HCT116 (cell line): Measurements from ENCODE around the gene STK32B. TPM values are rescaled to one million over a fixed set of nuclear protein-coding genes. Genes with fewer than 3 reads are reported as not detected.

ENCODE experiments used
- ATAC-seq: fragments of 200-7000 bp; cut with Tn5 transposase; 2 replicates; pipeline ENCODE4 v1.9.1; 2020; ENCODE audit warnings: mild to moderate bottlenecking, moderate library complexity
- BruUV-seq: library from RNA; stranded (reverse); fragments of 400-500 nt; replicated peaks from 2 replicates; lab custom pipeline; 2021; lab: Mats Ljungman, UMichigan
- CTCF ChIA-PET: fragments of 300-600 bp; sonication (Branson Sonifier 250); formaldehyde crosslinking; loops from one replicate; lab custom pipeline; 2021; ENCODE audit warnings: antibody characterized with exemption; lab: Charles Lee
- POLR2A ChIA-PET: fragments of 300-600, 350-600 bp; sonication (Branson Sonifier 250); formaldehyde crosslinking; loops from one replicate; lab custom pipeline; 2021; ENCODE audit warnings: antibody characterized with exemption; lab: Charles Lee
- RAD21 ChIA-PET, 2 experiments: fragments of 300-600 bp; sonication (Branson Sonifier 250); formaldehyde crosslinking; loops; one replicate each; lab custom pipeline; 2023; ENCODE audit warnings: low total read pairs in 2 of 2; ENCODE audit not compliant: uncharacterized antibody in 2 of 2, unreplicated experiment in 2 of 2, low non-redundant PET in 1 of 2; lab: Charles Lee
- DNase-seq: peaks from one replicate; pipeline ENCODE4 v3.0.0-alpha.2; 2010; ENCODE audit warnings: low read depth, low spot score
- H2AFZ ChIP-seq: fragments of 200-600 bp; shearing (Covaris generic), sonication (generic); 2 replicates; pipeline ENCODE4 v1.6.1; 2017; ENCODE audit warnings: low read depth, mixed run types, mixed read lengths, antibody characterized with exemption, low read length; ENCODE audit not compliant: poor library complexity, severe bottlenecking
- H3K27ac ChIP-seq: 2 replicates; pipeline ENCODE4 v1.5.1; 2012; ENCODE audit warnings: low read depth, low read length
- H3K27me3 ChIP-seq: fragments of 200-600 bp; sonication (generic); 2 replicates; pipeline ENCODE4 v1.6.1; 2016; ENCODE audit warnings: mixed run types, low read length, mixed read lengths; ENCODE audit not compliant: insufficient read depth
- H3K36me3 ChIP-seq, 2 experiments: fragments of 200-500 bp in 1 of 2; fragments of 200-600 bp in 1 of 2; sonication (Bioruptor generic) in 1 of 2; sonication (generic) in 1 of 2; 2 replicates each; pipeline versions ENCODE4 v1.5.1 to v1.6.1; 2014 to 2016; ENCODE audit warnings: low read length in 2 of 2, inconsistent platforms in 1 of 2, mixed read lengths in 1 of 2, mixed run types in 1 of 2; ENCODE audit not compliant: insufficient read depth in 2 of 2, control insufficient read depth in 1 of 2
- H3K4me1 ChIP-seq, 2 experiments: fragments of 200-600 bp in 1 of 2; sonication (generic) in 1 of 2; 2 replicates each; pipeline versions ENCODE4 v1.5.1 to v1.6.1; 2012 to 2017; ENCODE audit warnings: low read length in 2 of 2, inconsistent platforms in 1 of 2, mild to moderate bottlenecking in 1 of 2, mixed read lengths in 1 of 2, mixed run types in 1 of 2, moderate library complexity in 1 of 2; ENCODE audit not compliant: insufficient read depth in 2 of 2, control insufficient read depth in 1 of 2
- H3K4me2 ChIP-seq: fragments of 200-600 bp; sonication (generic); 2 replicates; pipeline ENCODE4 v1.6.1; 2017; ENCODE audit warnings: mixed run types, low read length, mixed read lengths
- H3K4me3 ChIP-seq, 2 experiments: fragments of 200-600 bp in 1 of 2; sonication (generic) in 1 of 2; replicated peaks in 1 of 2; 2 replicates each; pipeline ENCODE4 v1.5.1; 2011 to 2016; ENCODE audit warnings: low read length in 2 of 2, control low read depth in 1 of 2, low read depth in 1 of 2, mild to moderate bottlenecking in 1 of 2, mixed read lengths in 1 of 2, mixed run types in 1 of 2
- H3K79me2 ChIP-seq: fragments of 200-600 bp; sonication (generic); 2 replicates; pipeline ENCODE4 v1.6.1; 2017; ENCODE audit warnings: mild to moderate bottlenecking, mixed run types, low read length, moderate library complexity, mixed read lengths; ENCODE audit not compliant: insufficient read depth
- H3K9ac ChIP-seq: fragments of 200-600 bp; sonication (generic); 2 replicates; pipeline ENCODE4 v1.6.1; 2016; ENCODE audit warnings: low read length, mixed read lengths
- H3K9me2 ChIP-seq: fragments of 200-600 bp; sonication (generic), shearing (Covaris generic); 2 replicates; pipeline ENCODE4 v1.6.1; 2017; ENCODE audit warnings: mixed run types, mild to moderate bottlenecking, moderate library complexity; ENCODE audit not compliant: insufficient read depth
- H3K9me3 ChIP-seq, 2 experiments: fragments of 200-500 bp in 1 of 2; fragments of 200-600 bp in 1 of 2; sonication (Bioruptor generic) in 1 of 2; sonication (generic) in 1 of 2; 2 replicates each; pipeline ENCODE4 v1.6.1; 2014 to 2017; ENCODE audit warnings: low read length in 2 of 2, mixed read lengths in 2 of 2, inconsistent platforms in 1 of 2, low read depth in 1 of 2, mild to moderate bottlenecking in 1 of 2, mixed run types in 1 of 2, moderate library complexity in 1 of 2; ENCODE audit not compliant: control insufficient read depth in 1 of 2, insufficient read depth in 1 of 2
- H4K20me1 ChIP-seq: fragments of 200-600 bp; sonication (generic), shearing (Covaris generic); 2 replicates; pipeline ENCODE4 v1.6.1; 2017; ENCODE audit warnings: mixed run types, mild to moderate bottlenecking, moderate library complexity; ENCODE audit not compliant: insufficient read depth
- ATF3 ChIP-seq: IDR thresholded peaks from 2 replicates; pipeline ENCODE4 v1.6.1; 2012
- CEBPB ChIP-seq: IDR thresholded peaks from 2 replicates; pipeline ENCODE4 v1.6.1; 2012; ENCODE audit warnings: low read depth
- EGR1 ChIP-seq: IDR thresholded peaks from 2 replicates; pipeline ENCODE4 v1.6.1; 2012; ENCODE audit warnings: low read depth
- EZH2 ChIP-seq: fragments of 200-600 bp; sonication (generic); IDR thresholded peaks from 2 replicates; pipeline ENCODE4 v1.6.1; 2017; ENCODE audit warnings: antibody characterized with exemption, mixed run types
- FOSL1 ChIP-seq: IDR thresholded peaks from 2 replicates; pipeline ENCODE4 v1.6.1; 2012; ENCODE audit warnings: low read depth
- RAD21 ChIP-seq: IDR thresholded peaks from 2 replicates; pipeline ENCODE4 v1.6.1; 2012; ENCODE audit warnings: low read depth, mild to moderate bottlenecking
- SRF ChIP-seq: IDR thresholded peaks from 2 replicates; pipeline ENCODE4 v1.6.1; 2012; ENCODE audit warnings: low read depth
- ZFX ChIP-seq: fragments of 450-650 bp; IDR thresholded peaks from 2 replicates; pipeline ENCODE4 v1.6.1; 2017
- intact Hi-C: fragments of 100-400 bp; cut with micrococcal nuclease; formaldehyde crosslinking; loops from 2 replicates; pipeline ENCODE4 v1.10.0; 2022
- total RNA-seq: library from RNA; stranded (reverse); gene quantifications from one replicate; pipeline ENCODE4 v1.2.1, GENCODE V29; 2021; ENCODE audit not compliant: unreplicated experiment
- TF ChIP-seq, protein P1 (sequence below): IDR thresholded peaks from 2 replicates; pipeline ENCODE4 v1.6.1; 2012; ENCODE audit warnings: low read depth

Gene STK32B
- total RNA-seq, 1 experiment from 2014 or later = not detected

GRCh38 chr4:5462896-5463295 lies 411.6 kb downstream of the STK32B start:
- no peak overlapping the region for H3K9ac ChIP-seq
- no TSS peak for BruUV-seq
- intact Hi-C loops = no loop called here
- DNase-seq (no peak), ATAC-seq (no peak)
- H4K20me1 ChIP-seq = no peaks in the 10 kb centered on the region
- TF ChIP-seq, protein P1, sequence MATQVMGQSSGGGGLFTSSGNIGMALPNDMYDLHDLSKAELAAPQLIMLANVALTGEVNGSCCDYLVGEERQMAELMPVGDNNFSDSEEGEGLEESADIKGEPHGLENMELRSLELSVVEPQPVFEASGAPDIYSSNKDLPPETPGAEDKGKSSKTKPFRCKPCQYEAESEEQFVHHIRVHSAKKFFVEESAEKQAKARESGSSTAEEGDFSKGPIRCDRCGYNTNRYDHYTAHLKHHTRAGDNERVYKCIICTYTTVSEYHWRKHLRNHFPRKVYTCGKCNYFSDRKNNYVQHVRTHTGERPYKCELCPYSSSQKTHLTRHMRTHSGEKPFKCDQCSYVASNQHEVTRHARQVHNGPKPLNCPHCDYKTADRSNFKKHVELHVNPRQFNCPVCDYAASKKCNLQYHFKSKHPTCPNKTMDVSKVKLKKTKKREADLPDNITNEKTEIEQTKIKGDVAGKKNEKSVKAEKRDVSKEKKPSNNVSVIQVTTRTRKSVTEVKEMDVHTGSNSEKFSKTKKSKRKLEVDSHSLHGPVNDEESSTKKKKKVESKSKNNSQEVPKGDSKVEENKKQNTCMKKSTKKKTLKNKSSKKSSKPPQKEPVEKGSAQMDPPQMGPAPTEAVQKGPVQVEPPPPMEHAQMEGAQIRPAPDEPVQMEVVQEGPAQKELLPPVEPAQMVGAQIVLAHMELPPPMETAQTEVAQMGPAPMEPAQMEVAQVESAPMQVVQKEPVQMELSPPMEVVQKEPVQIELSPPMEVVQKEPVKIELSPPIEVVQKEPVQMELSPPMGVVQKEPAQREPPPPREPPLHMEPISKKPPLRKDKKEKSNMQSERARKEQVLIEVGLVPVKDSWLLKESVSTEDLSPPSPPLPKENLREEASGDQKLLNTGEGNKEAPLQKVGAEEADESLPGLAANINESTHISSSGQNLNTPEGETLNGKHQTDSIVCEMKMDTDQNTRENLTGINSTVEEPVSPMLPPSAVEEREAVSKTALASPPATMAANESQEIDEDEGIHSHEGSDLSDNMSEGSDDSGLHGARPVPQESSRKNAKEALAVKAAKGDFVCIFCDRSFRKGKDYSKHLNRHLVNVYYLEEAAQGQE = no peak
- TF ChIP-seq ZFX = no peak
- no peak for TF ChIP-seq CEBPB
- no peak for TF ChIP-seq EGR1
- no peak for TF ChIP-seq ATF3
- no peak for TF ChIP-seq FOSL1
- TF ChIP-seq RAD21 = no peak
- TF ChIP-seq SRF = no peak
- no peak for TF ChIP-seq EZH2
- no peak overlapping the region for H3K27ac ChIP-seq
- ChIA-PET RAD21 (no interaction called here), POLR2A (no interaction called here), CTCF (no interaction called here)
- H3K27me3 ChIP-seq = peaks cover 21% of the 10 kb centered on the region; the same call in 1 of the 2 replicates
- H3K4me3 ChIP-seq = no peak overlapping the region
- H2AFZ ChIP-seq = no peak overlapping the region
- H3K36me3 ChIP-seq = no peaks in the 10 kb centered on the region
- no peaks in the 10 kb centered on the region for H3K9me2 ChIP-seq
- H3K9me3 ChIP-seq = no peaks in the 10 kb centered on the region
- H3K79me2 ChIP-seq = no peaks in the 10 kb centered on the region
- no peak overlapping the region for H3K4me2 ChIP-seq
- H3K4me1 ChIP-seq = no peaks in the 10 kb centered on the region
